Motor neuron (in vitro differentiated cells): Measurements from ENCODE around the gene TCIRG1. TPM values are rescaled to one million over a fixed set of nuclear protein-coding genes. Genes with fewer than 3 reads are reported as not detected.
"Not testable (repeated sequence)": the region's sequence is repeated elsewhere in the genome, so short reads cannot be mapped to it uniquely, and the experiment has no call there.

Source experiments
- ATAC-seq, 8 experiments: fragments of 200-7000 bp; cut with Tn5 transposase; replicated peaks in 6 of 8; 2 replicates each; pipeline ENCODE4 v1.8.0; 2021; ENCODE audit warnings: mild to moderate bottlenecking in 8 of 8, moderate library complexity in 8 of 8
- H3K27ac ChIP-seq, 2 donors: fragments of 250-450 bp; sonication (Bioruptor Pico); 2 replicates each; pipeline ENCODE4 v1.9.0; 2021; ENCODE audit warnings: antibody characterized with exemption in 2 of 2, mild to moderate bottlenecking in 2 of 2, moderate library complexity in 1 of 2
- H3K4me1 ChIP-seq, 2 donors: fragments of 250-450 bp; sonication (Bioruptor Pico); replicated peaks in 1 of 2; 2 replicates each; pipeline ENCODE4 v1.6.1; 2021; ENCODE audit warnings: antibody characterized with exemption in 2 of 2, mild to moderate bottlenecking in 2 of 2, moderate library complexity in 1 of 2
- H3K4me3 ChIP-seq, 5 donors: fragments of 250-450 bp; sonication (Bioruptor Pico); 2 replicates each; pipeline ENCODE4 v1.9.0; 2021; ENCODE audit warnings: antibody characterized with exemption in 5 of 5, mild to moderate bottlenecking in 5 of 5, moderate library complexity in 4 of 5
- WGBS, 10 experiments: fragments of 450-650 bp; shearing (Covaris generic); methylation state at CpG; one replicate each; pipeline ENCODE4 v1.0.0; 2022; 5-methylcytosine and 5-hydroxymethylcytosine counted together
- in situ Hi-C, 9 experiments: fragments of 400-800 bp; cut with MboI; loops; one replicate each; pipeline ENCODE4 v1.15.0; 2021; ENCODE audit warnings: low sequenced_read_pairs in 9 of 9, low pct_unique_long_range_greater_than_20kb in 2 of 9; ENCODE audit not compliant: unreplicated experiment in 9 of 9
- total RNA-seq, 8 experiments: library from RNA; unstranded; fragments of 300-600 nt; gene quantifications; 2 replicates each; pipeline versions ENCODE4 v1.2.3 to v1.2.4, GENCODE V29; 2022

Gene TCIRG1
- total RNA-seq, 8 experiments from 2014 or later, result 1.2 to 56.5 (median 4.4) TPM

DNA sequence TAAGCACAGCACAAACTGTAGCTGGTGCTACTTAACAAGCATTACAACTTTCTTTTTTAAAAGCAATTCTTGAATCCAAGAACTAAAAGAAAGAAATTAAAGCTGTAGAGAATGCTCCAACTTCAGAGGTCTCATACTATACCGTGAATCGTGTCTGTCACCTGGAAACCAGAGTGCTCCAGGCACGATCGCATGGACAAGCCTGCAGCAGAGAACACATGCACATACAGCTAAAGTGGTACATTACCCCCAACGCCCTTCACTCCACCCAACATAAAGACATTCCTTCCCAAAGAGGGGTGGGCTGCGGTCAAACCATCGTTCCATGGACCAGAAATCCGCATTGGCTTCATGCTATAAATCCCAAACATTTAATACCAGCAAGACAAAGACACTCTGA, 50.9 kb downstream of the TCIRG1 start:
- ATAC-seq, result peak in 3 of 8 experiments; percentile 19 to 55 (median 30)
- Histone ChIP-seq H3K27ac (no peak overlapping the region), H3K4me3 (no peak overlapping the region), H3K4me1 (peaks cover 4% of the 10 kb centered on the region in 2 donors)
- in situ Hi-C loops, result no loop called here
- 69 to 100% (median 93%) methylated on average over 1 to 7 of the region's 8 CpGs; no CpG with 5 or more reads in 4 of the 10 experiments for WGBS, 10 experiments

DNA sequence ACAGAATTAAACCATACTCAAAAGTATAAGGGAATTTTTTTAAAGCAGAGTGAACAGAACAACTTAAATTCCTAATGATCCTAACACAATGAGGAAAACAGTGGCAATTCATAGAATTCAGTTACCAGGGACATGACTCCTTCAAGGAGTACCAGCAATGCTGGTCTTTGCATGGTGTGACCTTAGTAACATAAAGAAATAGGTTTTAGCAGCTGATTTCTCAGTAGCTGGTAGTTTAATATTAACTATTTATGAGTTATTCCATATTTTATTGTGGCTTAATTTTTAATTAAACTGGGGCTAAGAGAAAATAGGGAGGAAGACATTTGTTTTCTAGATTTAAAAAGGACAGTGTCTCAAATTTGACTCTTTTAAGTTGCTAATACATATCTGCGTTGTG, 51.5 kb downstream of the TCIRG1 start:
- no peak overlapping the region for H3K27ac ChIP-seq
- peaks cover 4% of the 10 kb centered on the region in 2 donors for H3K4me1 ChIP-seq
- H3K4me3 ChIP-seq, result no peak overlapping the region
- WGBS, 10 experiments, result 75 to 100% (median 85%) methylated on average over 1 of the region's 1 CpG; no CpG with 5 or more reads in 4 of the 10 experiments
- ATAC-seq, result no peak
- in situ Hi-C loops, result no loop called here

DNA sequence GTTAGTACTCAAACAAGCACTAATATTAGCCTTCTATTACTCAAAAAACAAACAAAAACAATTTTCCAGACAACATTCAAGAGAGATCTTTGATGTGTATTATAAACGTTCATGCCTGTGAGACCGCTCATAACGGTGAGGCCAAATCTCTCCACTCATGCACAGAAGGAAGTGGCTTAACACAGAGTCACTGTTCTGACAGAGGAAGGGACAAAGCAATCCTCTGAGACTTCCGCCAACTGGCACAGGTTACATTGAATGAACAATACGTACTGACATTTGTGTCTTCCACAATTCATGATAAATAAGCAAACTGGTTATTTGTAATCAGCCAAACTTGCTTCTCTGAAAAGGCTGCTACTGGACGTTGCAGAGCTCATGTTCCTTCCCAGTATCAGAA, 51.9 kb downstream of the TCIRG1 start:
- ATAC-seq, result peak in 2 of 8 experiments; percentile 47 to 61
- no peak overlapping the region for H3K27ac ChIP-seq

DNA sequence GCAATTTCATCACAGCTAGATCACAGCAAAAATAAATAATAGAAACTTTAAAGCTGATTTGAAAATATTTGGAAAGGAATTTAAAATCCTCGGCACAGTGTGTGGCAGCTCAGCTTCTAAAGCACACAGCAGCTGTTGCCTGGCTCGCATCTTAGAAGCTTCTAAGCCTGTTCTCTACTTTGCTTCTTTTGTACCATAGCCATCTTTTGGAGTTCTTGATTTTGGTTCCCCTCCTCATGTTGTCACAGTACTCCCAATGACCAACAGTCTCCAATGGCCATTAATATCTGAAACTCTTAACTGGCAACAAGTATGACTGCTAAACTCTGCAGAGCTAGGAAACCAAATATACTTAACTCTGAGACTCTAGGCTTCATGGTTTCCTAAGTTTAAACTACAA, 53.6 kb downstream of the TCIRG1 start:
- Histone ChIP-seq H3K27ac (no peak overlapping the region), H3K4me3 (no peak overlapping the region), H3K4me1 (peaks cover 4% of the 10 kb centered on the region in 2 donors)
- no peak for ATAC-seq
- in situ Hi-C loops, result no loop called here
- WGBS, 10 experiments, result 80 to 100% (median 100%) methylated on average over 1 to 2 of the region's 2 CpGs; no CpG with 5 or more reads in 2 of the 10 experiments

More for the DNA sequence above, 51.9 kb downstream of the TCIRG1 start:
- WGBS, 10 experiments, result 69 to 94% (median 81%) methylated on average over 3 to 6 of the region's 6 CpGs
- no peak overlapping the region for H3K4me3 ChIP-seq
- in situ Hi-C loops, result no loop called here
- peaks cover 4% of the 10 kb centered on the region in 2 donors for H3K4me1 ChIP-seq

DNA sequence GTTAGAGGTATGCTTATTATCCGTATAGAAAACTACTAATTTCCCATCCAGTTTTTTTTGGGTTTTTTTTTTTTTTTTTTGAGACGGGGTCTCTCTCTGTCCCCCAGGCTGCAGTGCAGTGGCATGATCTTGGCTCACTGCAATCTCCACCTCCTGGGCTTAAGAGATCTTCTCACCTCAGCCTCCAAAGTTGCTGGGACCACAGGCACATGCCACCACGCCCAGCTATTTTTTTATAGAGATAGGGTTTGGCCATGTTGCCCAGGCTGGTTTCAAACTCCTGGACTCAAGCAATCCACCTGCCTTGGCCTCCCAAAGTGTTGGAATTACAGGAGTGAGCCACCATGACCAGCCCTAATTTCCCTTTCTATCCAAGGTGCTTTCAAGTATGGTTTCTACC, 54.1 kb downstream of the TCIRG1 start:
- in situ Hi-C loops, ATAC-seq, H3K4me3 ChIP-seq, H3K27ac ChIP-seq, H3K4me1 ChIP-seq: not testable (repeated sequence)
- 79 to 100% (median 93%) methylated on average over 1 to 3 of the region's 3 CpGs for WGBS, 10 experiments

DNA sequence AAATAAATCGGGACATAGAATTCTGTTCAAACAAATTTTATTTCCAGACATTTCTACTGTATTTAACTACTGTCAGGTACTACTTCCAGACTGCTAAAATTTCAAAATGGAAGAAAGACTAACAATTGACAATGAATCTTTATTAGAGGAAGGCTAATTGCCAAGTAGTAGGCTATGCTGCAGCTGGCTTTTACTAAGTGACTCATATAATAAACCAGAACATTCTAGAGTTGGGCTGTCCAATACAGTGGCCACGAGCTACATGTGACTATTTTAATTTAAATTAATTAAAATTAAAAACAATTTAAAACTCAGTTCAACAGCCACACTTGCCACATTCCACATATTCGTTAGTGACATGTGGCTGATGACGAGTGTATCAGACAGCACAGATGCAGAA, 54.7 kb downstream of the TCIRG1 start:
- ATAC-seq, result no peak
- H3K27ac ChIP-seq, result no peak overlapping the region
- in situ Hi-C loops, result no loop called here
- WGBS, 10 experiments, result 68 to 100% (median 93%) methylated on average over 1 to 4 of the region's 4 CpGs; no CpG with 5 or more reads in 1 of the 10 experiments
- H3K4me1 ChIP-seq, result peaks cover 4% of the 10 kb centered on the region in 2 donors
- no peak overlapping the region for H3K4me3 ChIP-seq

DNA sequence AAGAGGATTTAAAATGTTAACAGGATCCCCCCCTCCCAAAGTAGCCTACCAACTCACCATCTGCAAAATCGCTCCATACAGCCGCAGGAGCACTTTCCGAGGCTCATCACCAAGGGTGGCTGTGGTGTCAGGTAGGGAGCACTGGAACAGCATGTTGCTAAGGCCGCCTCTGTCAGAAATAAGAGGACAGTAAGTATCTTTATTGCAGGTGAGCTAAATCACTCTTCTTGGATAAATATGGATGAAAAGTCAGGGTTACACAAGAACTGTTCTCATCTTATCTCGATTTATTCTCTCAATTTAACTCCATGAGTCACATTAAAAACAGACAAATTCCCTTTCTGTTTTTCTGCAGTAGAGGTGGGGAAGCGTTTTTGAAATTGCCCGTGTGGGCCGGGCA, 58.1 kb downstream of the TCIRG1 start:
- ATAC-seq, result no peak
- H3K4me1 ChIP-seq, result no peaks in the 10 kb centered on the region
- in situ Hi-C loops, result no loop called here
- H3K4me3 ChIP-seq, result no peak overlapping the region
- no peak overlapping the region for H3K27ac ChIP-seq
- WGBS, 10 experiments, result 78 to 100% (median 94%) methylated on average over 2 to 8 of the region's 8 CpGs; no CpG with 5 or more reads in 2 of the 10 experiments

DNA sequence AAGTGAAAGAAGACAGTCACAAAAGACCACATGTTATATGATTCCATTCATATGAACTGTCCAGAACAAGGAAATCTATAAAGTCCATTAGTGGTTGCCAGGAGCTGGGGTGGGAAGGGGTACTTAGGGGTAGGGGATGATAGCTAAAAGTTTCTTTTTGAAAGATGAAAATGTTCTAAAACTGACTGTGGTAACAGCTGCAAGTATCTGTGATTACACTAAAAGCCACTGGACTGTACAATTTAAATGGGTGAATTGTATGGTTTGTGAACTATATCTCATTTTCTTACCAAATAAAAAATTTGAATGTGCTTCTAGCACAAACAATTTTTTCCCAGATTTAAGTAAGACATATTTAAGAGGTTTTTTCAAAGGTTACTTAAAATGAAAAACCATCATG, 60.2 kb downstream of the TCIRG1 start:
- H3K4me3 ChIP-seq, result no peak overlapping the region
- in situ Hi-C loops, result no loop called here
- no peak overlapping the region for H3K27ac ChIP-seq
- no peak for ATAC-seq
- H3K4me1 ChIP-seq, result no peaks in the 10 kb centered on the region

DNA sequence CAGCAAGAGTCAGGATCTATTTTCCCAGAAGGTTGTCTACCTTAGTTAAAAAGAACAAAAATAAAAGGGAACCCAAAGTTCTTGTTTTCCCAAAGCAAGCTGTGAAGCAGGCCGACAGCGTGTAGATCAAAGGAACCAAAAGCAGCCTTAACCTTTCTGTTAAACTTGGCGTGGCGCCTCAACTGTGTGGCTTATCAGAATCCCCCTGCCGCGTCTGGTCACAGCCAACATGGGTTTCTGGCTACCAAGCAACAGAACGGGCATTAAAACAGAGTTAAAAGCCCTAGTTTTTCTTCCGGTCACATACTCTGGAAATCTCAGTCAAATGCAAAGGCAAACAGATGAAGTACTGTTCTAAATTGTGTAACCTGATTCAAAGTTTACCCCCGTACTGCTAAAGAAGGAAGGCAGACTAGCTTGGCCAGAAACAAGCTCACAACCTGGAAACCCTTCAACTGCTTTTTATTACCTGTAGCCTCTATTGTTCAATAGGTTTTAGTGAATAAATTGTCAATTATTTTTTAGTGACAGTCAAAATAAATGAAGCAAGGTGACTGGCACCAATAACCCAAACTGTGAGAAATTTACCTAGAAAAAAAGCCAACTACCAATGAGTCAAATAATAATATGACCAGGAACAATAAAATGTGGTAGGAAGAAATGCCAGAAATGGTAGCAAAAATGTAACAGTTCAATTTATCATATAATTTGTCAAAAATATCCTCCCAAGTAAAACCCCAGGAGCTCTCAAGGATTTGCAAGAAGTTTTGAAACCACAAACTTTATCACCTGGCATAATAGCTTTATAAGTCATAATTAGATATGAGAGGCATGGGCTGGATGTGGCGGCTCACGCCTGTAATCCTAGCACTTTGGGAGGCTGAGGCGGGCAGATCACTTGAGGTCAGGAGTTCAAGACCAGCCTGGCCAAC, 60.9 kb downstream of the TCIRG1 start:
- ATAC-seq, result peak in 1 of 8 experiments; percentile 73
- in situ Hi-C loops, result no loop called here
- Histone ChIP-seq H3K4me1 (no peaks in the 10 kb centered on the region), H3K4me3 (no peak overlapping the region), H3K27ac (no peak overlapping the region)
- WGBS, 10 experiments, result 20 to 83% (median 66%) methylated on average over 2 to 10 of the region's 12 CpGs

Other genes with a start within 250 kb of the TCIRG1 start
- gene UNC93B1, start 34.9 kb upstream of the TCIRG1 start, total RNA-seq, result 10 to 100 TPM in 4 of 8 experiments, 1 to 10 TPM in 4; 2.1 to 17.3 (median 6.3) TPM
- 10 to 100 TPM in 2 of 8 experiments, 1 to 10 TPM in 4, under 1 TPM in 2; 0.71 to 23.1 (median 3.4) TPM for gene ALDH3B1, start 28.7 kb upstream of the TCIRG1 start, total RNA-seq
- gene NDUFS8, start 8.3 kb upstream of the TCIRG1 start, total RNA-seq, result 100 to 1,000 TPM; 139 to 265 (median 167) TPM
- 10 to 100 TPM; 13.3 to 41.6 (median 31.8) TPM for gene CHKA, start 82.4 kb downstream of the TCIRG1 start, total RNA-seq
- gene KMT5B, start 174.3 kb downstream of the TCIRG1 start, total RNA-seq, result 10 to 100 TPM; 12.4 to 69.1 (median 55.4) TPM
- gene C11orf24, start 232.9 kb downstream of the TCIRG1 start, total RNA-seq, result 10 to 100 TPM; 15.4 to 29.8 (median 24.1) TPM